ENCODE data around the gene TMEM217. TPM values are rescaled to one million over a fixed set of nuclear protein-coding genes. Genes with fewer than 3 reads are reported as not detected.
A peak's percentile ranks its signal among the peaks of the same experiment; 100 is the strongest.

TMEM217 gene
- total and polyA plus RNA-seq, 5 donors = 0.15 to 1.0 (median 0.16) TPM; not detected in 2

GRCh38 chr6:37243131-37243815 is 14.7 kb downstream of the TMEM217 start:
- H3K27me3 ChIP-seq (ENCODE audit: control insufficient read depth, insufficient read depth) = no peaks in the 10 kb centered on the region
- no peak for DNase-seq
- H3K27ac ChIP-seq (ENCODE audit: low read length) = peak overlapping the region; percentile 66
- intact Hi-C loops (cut with DNase I) = no loop called here
- H3K4me1 ChIP-seq (ENCODE audit: control insufficient read depth, insufficient read depth, low read length) = peaks cover 15% of the 10 kb centered on the region
- H3K9me3 ChIP-seq (ENCODE audit: control insufficient read depth, low read length) = no peaks in the 10 kb centered on the region
- WGBS = 84% methylated on average over 8 of the region's 8 CpGs
- ATAC-seq = no peak
- no peak overlapping the region for H3K4me3 ChIP-seq (ENCODE audit: low read length)

GRCh38 chr6:37242429-37243052 is 15.4 kb downstream of the TMEM217 start:
- intact Hi-C loops (cut with DNase I) = no loop called here
- peak in 1 of 3 donors; percentile 22 for DNase-seq

GRCh38 chr6:37241775-37242428 is 16.0 kb downstream of the TMEM217 start:
- 63% methylated on average over 5 of the region's 5 CpGs for WGBS
- Histone ChIP-seq H3K27me3 (ENCODE audit: control insufficient read depth, insufficient read depth) (no peaks in the 10 kb centered on the region), H3K27ac (ENCODE audit: low read length) (peak overlapping the region; percentile 86), H3K4me3 (ENCODE audit: low read length) (no peak overlapping the region), H3K4me1 (ENCODE audit: control insufficient read depth, insufficient read depth, low read length) (peaks cover 15% of the 10 kb centered on the region), H3K9me3 (ENCODE audit: control insufficient read depth, low read length) (no peaks in the 10 kb centered on the region)
- no peak for ATAC-seq
- DNase-seq = no peak
- intact Hi-C loops (cut with DNase I) = no loop called here

More at GRCh38 chr6:37242429-37243052, 15.4 kb downstream of the TMEM217 start:
- H3K27ac ChIP-seq (ENCODE audit: low read length) = peak overlapping the region; percentile 80
- H3K4me3 ChIP-seq (ENCODE audit: low read length) = no peak overlapping the region
- H3K27me3 ChIP-seq (ENCODE audit: control insufficient read depth, insufficient read depth) = no peaks in the 10 kb centered on the region
- 95% methylated on average over 1 of the region's 1 CpG for WGBS
- ATAC-seq = peak in 1 of 2 donors; percentile 16
- no peaks in the 10 kb centered on the region for H3K9me3 ChIP-seq (ENCODE audit: control insufficient read depth, low read length)
- peaks cover 15% of the 10 kb centered on the region for H3K4me1 ChIP-seq (ENCODE audit: control insufficient read depth, insufficient read depth, low read length)

- Histone ChIP-seq H3K27ac (ENCODE audit: low read length) (no peak overlapping the region), H3K27me3 (ENCODE audit: control insufficient read depth, insufficient read depth) (no peaks in the 10 kb centered on the region), H3K9me3 (ENCODE audit: control insufficient read depth, low read length) (no peaks in the 10 kb centered on the region), H3K4me3 (ENCODE audit: low read length) (no peak overlapping the region), H3K4me1 (ENCODE audit: control insufficient read depth, insufficient read depth, low read length) (peaks cover 15% of the 10 kb centered on the region)
- ATAC-seq = no peak
- DNase-seq = no peak
- WGBS = 94% methylated on average over 6 of the region's 6 CpGs
- intact Hi-C loops (cut with DNase I) = no loop called here
Measured at GRCh38 chr6:37241131-37241530, 16.8 kb downstream of the TMEM217 start.

- Histone ChIP-seq H3K27ac (ENCODE audit: low read length) (peak overlapping the region; percentile 55), H3K27me3 (ENCODE audit: control insufficient read depth, insufficient read depth) (no peaks in the 10 kb centered on the region), H3K9me3 (ENCODE audit: control insufficient read depth, low read length) (no peaks in the 10 kb centered on the region), H3K4me1 (ENCODE audit: control insufficient read depth, insufficient read depth, low read length) (peaks cover 10% of the 10 kb centered on the region), H3K4me3 (ENCODE audit: low read length) (no peak overlapping the region)
- peak; percentile 74 to 77 for ATAC-seq
- WGBS = 27% methylated on average over 4 of the region's 4 CpGs
- intact Hi-C loops (cut with DNase I) = no loop called here
- DNase-seq = peak; percentile 93 to 96 (median 96)
Measured at GRCh38 chr6:37239950-37240713, 17.8 kb downstream of the TMEM217 start.

- ATAC-seq (no peak), DNase-seq (no peak)
- Histone ChIP-seq H3K27ac (ENCODE audit: low read length) (peak overlapping the region; percentile 55), H3K27me3 (ENCODE audit: control insufficient read depth, insufficient read depth) (no peaks in the 10 kb centered on the region), H3K4me3 (ENCODE audit: low read length) (no peak overlapping the region), H3K9me3 (ENCODE audit: control insufficient read depth, low read length) (no peaks in the 10 kb centered on the region), H3K4me1 (ENCODE audit: control insufficient read depth, insufficient read depth, low read length) (peaks cover 9% of the 10 kb centered on the region)
- intact Hi-C loops (cut with DNase I) = no loop called here
- WGBS = 72% methylated on average over 3 of the region's 3 CpGs
Measured at GRCh38 chr6:37239526-37239925, 18.4 kb downstream of the TMEM217 start.

GRCh38 chr6:37238381-37238780 is 19.6 kb downstream of the TMEM217 start:
- 48% methylated on average over 1 of the region's 1 CpG for WGBS
- no peaks in the 10 kb centered on the region for H3K27me3 ChIP-seq (ENCODE audit: control insufficient read depth, insufficient read depth)
- H3K4me3 ChIP-seq (ENCODE audit: low read length) = no peak overlapping the region
- no peak overlapping the region for H3K27ac ChIP-seq (ENCODE audit: low read length)
- DNase-seq (no peak), ATAC-seq (no peak)
- peaks cover 9% of the 10 kb centered on the region for H3K4me1 ChIP-seq (ENCODE audit: control insufficient read depth, insufficient read depth, low read length)
- H3K9me3 ChIP-seq (ENCODE audit: control insufficient read depth, low read length) = no peaks in the 10 kb centered on the region
- intact Hi-C loops (cut with DNase I) = no loop called here

- DNase-seq = no peak
- Histone ChIP-seq H3K9me3 (ENCODE audit: control insufficient read depth, low read length) (no peaks in the 10 kb centered on the region), H3K4me1 (ENCODE audit: control insufficient read depth, insufficient read depth, low read length) (peaks cover 6% of the 10 kb centered on the region), H3K27ac (ENCODE audit: low read length) (no peak overlapping the region), H3K4me3 (ENCODE audit: low read length) (no peak overlapping the region), H3K27me3 (ENCODE audit: control insufficient read depth, insufficient read depth) (no peaks in the 10 kb centered on the region)
- ATAC-seq = no peak
- intact Hi-C loops (cut with DNase I) = no loop called here
Measured at GRCh38 chr6:37237789-37238188, 20.2 kb downstream of the TMEM217 start.

GRCh38 chr6:37236921-37237320 is 21.0 kb downstream of the TMEM217 start:
- Histone ChIP-seq H3K27ac (ENCODE audit: low read length) (no peak overlapping the region), H3K27me3 (ENCODE audit: control insufficient read depth, insufficient read depth) (no peaks in the 10 kb centered on the region), H3K9me3 (ENCODE audit: control insufficient read depth, low read length) (no peaks in the 10 kb centered on the region), H3K4me1 (ENCODE audit: control insufficient read depth, insufficient read depth, low read length) (peaks cover 4% of the 10 kb centered on the region), H3K4me3 (ENCODE audit: low read length) (no peak overlapping the region)
- WGBS = 84% methylated on average over 2 of the region's 2 CpGs
- DNase-seq (no peak), ATAC-seq (no peak)
- intact Hi-C loops (cut with DNase I) = no loop called here

GRCh38 chr6:37233541-37233940 is 24.4 kb downstream of the TMEM217 start:
- ATAC-seq (no peak), DNase-seq (no peak)
- no peak overlapping the region for H3K4me3 ChIP-seq (ENCODE audit: low read length)
- intact Hi-C loops (cut with DNase I) = no loop called here
- H3K27ac ChIP-seq (ENCODE audit: low read length) = no peak overlapping the region
- WGBS = 93% methylated on average over 7 of the region's 7 CpGs
- no peaks in the 10 kb centered on the region for H3K27me3 ChIP-seq (ENCODE audit: control insufficient read depth, insufficient read depth)
- H3K9me3 ChIP-seq (ENCODE audit: control insufficient read depth, low read length) = no peaks in the 10 kb centered on the region
- no peaks in the 10 kb centered on the region for H3K4me1 ChIP-seq (ENCODE audit: control insufficient read depth, insufficient read depth, low read length)

All from right cardiac atrium (tissue), 5 donors.